ENCODE measurements around the gene LENG8.

LENG8 gene

GRCh38 chr19:54448774-54449700, at the start of gene LENG8:
TSS of gene LENG8 (plus strand) at chr19:54449199. CDS start at chr19:54451345, 2,146 bp downstream.
- peak; percentile 90 for DNase-seq

- no peak for DNase-seq
These were observed 48.1 kb upstream of the LENG8 start for GRCh38 chr19:54400913-54401312.

DNA sequence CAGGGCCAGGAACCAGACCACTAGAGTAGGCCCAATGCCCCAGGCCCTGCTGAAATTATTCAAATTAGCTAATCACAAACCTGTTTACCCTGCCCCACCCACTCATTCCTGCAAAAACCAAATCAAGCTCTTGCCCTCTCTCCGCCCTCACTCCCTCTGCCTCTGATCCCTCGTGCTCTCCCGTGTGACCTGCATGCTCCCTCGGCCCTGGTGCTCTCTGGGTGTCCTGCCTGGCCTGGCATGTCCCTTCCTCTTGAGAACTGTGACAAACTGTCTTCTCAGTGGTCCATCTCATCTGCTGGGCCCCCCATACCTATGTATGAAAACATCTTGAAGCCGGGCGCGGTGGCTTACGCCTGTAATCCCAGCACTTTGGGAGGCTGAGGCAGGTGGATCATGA, 45.9 kb upstream of the LENG8 start:
- DNase-seq = no peak

DNA sequence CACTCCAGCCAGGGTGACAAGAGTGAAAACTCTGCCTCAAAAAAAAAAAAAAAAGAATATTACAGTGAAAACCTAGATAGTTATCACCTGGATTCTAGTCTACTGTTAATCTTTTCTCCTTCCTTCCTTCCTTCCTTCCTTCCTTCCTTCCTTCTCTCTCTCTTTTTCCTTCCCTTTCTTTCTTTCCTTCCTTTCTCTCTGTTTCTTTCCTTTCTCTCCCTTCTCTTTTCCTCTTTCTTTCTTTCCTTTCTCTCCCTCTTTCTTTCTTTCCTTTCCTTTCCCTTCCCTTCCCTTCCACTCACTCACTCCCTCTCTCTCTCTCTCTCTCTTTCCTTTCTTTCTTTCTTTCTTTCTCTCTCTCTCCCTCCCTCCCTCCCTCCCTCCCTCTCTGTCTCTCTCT, 43.4 kb upstream of the LENG8 start:
- DNase-seq = no peak

DNA sequence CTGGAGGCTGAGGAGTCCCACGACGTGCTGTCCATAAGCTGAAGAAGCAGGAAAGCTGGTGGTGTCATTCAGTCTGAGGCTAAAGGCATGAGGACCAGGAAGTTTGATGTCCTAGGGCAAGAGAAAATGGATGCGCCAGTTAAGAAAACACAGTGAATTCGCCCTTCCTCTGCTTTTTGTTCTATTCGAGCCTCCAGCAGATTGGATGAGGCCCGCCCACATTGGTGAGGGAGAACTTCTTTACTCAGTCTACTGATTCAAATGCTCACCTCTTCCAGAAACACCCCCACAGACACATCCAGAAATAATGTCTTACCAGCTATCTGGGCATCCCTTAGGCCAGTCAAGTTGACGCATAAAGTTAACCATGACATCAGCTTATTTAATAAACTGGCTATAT, 41.2 kb upstream of the LENG8 start:
- no peak for DNase-seq

DNA sequence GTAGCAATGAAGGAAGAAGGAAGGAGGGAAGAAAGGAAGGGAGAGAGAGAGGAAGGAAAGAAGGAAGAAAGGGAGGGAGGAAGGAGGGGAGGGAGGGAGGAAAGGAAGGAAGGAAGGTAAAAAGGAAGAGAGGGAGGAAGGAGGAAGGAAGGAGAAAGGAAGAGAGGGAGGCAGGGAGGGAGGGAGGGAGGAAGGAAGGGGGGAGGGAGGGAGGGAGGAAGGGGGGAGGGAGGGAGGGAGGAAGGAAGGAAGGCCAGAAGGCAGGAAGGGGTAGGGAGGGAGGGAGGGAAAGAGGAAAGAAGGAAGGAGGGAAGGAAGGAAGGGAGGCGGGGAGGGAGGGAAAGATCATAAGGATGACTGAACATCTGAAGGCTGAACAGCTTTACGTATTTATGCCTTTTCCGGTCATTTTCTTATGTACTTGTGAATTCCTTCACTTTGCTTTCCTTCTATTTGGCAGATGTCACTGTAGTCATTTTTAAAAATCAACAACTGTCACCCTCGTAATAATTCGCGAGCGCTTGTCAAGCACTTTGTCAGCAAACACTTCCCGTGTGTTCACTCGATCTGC, 40.5 kb upstream of the LENG8 start:
- DNase-seq = no peak

GRCh38 chr19:54411033-54411432, 38.0 kb upstream of the LENG8 start:
- no peak for DNase-seq

DNA sequence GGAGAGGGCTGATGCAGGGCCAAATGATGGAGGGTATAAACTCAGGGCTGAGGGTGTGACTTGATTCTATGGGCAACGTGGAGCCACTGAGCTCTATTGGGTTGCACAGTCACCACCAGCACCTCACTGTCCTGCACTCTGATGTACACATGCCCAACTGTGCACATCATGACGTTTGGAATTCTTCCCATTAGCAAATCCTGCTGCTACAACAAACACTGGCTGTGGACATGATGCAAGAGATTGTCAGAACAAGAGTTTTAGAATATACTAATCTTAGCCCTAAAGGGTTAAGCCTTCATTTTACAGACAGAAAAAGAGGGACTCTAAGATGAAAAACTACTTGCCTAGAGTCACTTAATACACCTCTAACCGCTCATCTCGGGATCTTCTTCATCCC, 36.1 kb upstream of the LENG8 start:
- no peak for DNase-seq

GRCh38 chr19:54414156-54414555, 34.8 kb upstream of the LENG8 start:
- DNase-seq = no peak

GRCh38 chr19:54415208-54415900, 33.6 kb upstream of the LENG8 start, which contains the start of gene TTYH1:
TSS of gene TTYH1 (plus strand) at chr19:54415464. CDS start at chr19:54415553, 89 bp downstream.
- DNase-seq = no peak

DNA sequence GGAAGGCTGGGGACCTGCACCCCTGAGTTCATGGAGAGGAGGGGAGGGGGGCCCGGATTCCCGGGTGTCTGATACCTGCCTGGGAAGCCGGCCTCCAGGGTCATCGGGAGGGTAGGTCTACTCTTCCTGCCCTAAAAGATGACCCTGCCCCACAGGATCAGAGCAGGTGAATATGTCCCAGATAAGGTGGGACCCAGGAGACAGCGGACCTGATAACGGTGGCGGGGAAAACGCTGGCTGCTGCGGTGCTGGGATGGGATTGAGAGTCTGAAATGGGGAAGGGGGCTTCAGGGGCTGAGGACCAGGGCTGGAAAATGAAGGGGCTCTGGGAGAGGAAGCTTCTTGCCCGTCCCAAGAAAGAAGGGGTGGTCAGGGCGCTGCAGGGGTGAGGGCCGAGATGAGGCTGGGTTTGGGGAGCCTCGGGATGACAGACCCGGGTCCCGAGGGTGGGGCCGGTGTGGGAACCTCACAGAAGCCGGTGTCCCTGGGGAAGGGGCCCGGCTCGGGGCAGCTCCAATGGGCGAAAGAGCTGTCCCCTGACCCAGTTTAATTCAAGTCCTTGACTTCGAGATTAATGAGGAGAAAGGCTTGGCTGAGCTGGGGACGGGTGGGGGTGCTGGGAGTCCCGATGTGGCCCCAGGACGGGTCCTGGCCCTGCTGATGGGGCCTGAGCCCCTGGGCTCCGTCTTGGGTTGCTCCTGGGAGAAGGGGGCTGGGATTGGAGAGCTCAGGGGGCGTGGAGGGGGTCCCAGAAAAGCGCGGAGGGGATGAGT, 32.9 kb upstream of the LENG8 start:
- no peak for DNase-seq

GRCh38 chr19:54416695-54417491, 32.1 kb upstream of the LENG8 start:
- DNase-seq = no peak

DNA sequence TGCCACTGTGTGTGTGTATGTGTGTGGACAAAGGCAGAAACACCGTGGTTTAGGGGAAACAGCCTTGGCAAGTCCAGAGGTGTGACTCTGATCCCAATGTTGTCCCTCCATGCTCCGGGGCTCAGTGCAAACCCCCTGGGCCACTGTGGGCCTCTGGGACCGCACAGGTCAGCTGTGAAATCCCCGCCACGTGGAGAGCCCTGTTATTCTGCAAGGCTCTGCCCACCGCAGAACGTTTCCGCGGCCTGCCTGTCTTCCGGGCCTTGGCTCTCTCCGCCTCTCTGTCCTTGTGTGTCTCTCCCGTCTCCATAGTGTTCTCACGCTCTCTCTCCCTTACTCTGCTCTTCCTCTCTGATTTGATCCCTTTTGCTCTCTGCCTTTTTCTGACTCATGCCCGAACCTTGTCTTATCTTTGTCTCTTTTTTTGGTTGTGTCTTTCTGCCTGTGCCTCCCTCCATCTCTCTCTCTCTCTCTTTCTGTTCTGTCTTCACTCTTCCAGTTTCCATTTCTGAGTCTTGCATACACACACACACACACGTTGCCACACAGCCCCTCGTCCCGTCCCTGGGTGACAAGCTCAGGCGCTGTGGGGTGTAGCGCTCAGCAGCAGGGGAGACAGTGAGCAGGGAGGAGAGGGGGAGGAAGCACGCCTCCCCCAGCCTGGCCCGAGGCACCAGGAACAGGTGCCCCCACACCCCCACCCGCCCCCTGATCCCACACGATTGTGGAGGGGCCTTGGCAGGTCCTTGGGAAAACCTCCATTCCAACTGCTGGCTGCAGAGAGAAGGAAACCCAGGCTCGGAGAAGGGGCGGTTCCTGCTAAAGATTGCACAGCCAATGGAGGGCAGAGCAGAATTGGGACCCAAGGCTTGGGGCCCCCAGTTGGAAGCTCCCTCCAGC, 30.7 kb upstream of the LENG8 start:
- DNase-seq = no peak

GRCh38 chr19:54418930-54419800, 29.8 kb upstream of the LENG8 start:
- DNase-seq = no peak

GRCh38 chr19:54420068-54420382, 29.0 kb upstream of the LENG8 start:
- DNase-seq = no peak

DNA sequence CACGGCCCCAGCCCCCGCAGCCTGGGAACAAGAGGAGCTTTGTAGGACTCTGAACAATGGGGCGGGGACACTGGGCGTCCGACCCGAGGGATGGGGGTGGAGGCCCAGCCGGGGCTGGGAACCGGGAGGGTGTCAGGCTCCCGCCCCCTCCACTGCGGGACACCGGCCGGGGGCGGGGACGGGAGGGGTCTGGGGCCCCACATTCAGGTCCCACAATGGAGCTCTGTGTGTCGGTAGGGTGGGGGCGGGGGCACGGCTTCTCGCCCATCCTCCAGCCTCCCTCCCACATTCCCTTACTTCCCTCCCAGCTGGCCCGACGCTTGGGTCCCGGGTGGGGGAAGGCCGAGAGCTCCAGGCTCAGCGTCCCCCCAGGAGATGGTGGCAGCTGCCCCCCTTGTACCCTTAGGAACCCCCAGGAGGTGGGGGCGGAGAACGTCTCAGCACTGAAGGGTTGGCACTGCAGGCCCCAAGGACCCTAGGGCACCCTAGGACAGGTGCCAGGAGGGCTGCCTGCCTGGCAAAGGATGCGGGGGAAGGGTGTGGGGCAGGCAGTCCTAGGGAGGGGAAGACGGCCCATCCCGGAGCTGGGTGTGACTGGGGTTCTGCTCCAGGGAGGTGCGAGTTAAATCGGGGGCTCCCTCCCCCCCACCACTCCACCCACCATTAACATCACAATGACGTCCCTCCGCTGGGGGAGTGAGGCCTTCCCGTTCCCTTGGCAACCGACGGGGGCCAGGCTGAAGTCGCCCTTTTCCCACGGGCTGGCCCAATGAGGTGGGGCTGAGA, 28.4 kb upstream of the LENG8 start:
- no peak for DNase-seq

GRCh38 chr19:54421169-54421516, 27.9 kb upstream of the LENG8 start:
- no peak for DNase-seq

DNA sequence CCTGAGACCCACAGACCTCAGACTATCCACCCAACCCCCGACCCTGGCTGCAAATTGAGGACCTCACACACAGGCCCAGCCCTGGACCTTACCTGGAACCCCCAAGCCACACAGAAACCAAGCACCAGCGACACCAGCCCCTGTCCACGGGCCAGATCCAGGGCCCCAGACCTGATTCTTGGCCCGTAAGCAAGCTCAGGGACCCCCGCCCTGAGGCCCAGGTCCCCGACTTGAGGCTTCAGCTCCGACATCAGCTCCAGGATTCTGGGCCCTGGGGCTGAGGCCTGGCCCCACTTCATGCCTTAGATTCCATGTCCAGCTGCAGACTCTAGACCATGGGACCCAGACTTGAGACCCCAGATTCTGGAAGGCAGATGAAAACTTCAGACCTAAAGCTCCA, 27.5 kb upstream of the LENG8 start:
- DNase-seq = no peak

GRCh38 chr19:54422136-54422535, 26.9 kb upstream of the LENG8 start:
- DNase-seq = no peak
